ENCODE measurements around the gene SLC43A1. TPM values are rescaled to one million over a fixed set of nuclear protein-coding genes. Genes with fewer than 3 reads are reported as not detected.
"Not testable (repeated sequence)": the region's sequence is repeated elsewhere in the genome, so short reads cannot be mapped to it uniquely, and the experiment has no call there.

SLC43A1 gene
- total RNA-seq, 4 donors from 2014 or later = 20.3 to 64.1 (median 28.8) TPM

GRCh38 chr11:57446055-57446454 lies 69.4 kb downstream of the SLC43A1 start:
- Histone ChIP-seq H3K9me3 (no peaks in the 10 kb centered on the region), H3K4me3 (replicated peaks in 1 of 3) (no peak overlapping the region), H3K27ac (no peak overlapping the region), H3K36me3 (no peaks in the 10 kb centered on the region), H3K27me3 (no peaks in the 10 kb centered on the region), H3K4me1 (peaks cover 15 to 23% of the 10 kb centered on the region in 2 donors)
- TF ChIP-seq POLR2A (IDR thresholded peaks at IDR 0.05) = no peak
- TF ChIP-seq, protein P1, sequence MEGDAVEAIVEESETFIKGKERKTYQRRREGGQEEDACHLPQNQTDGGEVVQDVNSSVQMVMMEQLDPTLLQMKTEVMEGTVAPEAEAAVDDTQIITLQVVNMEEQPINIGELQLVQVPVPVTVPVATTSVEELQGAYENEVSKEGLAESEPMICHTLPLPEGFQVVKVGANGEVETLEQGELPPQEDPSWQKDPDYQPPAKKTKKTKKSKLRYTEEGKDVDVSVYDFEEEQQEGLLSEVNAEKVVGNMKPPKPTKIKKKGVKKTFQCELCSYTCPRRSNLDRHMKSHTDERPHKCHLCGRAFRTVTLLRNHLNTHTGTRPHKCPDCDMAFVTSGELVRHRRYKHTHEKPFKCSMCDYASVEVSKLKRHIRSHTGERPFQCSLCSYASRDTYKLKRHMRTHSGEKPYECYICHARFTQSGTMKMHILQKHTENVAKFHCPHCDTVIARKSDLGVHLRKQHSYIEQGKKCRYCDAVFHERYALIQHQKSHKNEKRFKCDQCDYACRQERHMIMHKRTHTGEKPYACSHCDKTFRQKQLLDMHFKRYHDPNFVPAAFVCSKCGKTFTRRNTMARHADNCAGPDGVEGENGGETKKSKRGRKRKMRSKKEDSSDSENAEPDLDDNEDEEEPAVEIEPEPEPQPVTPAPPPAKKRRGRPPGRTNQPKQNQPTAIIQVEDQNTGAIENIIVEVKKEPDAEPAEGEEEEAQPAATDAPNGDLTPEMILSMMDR (IDR thresholded peaks at IDR 0.05) = no peak
- WGBS, 2 donors = 79 to 92% methylated on average over 1 of the region's 1 CpG
- no peak for DNase-seq
- intact Hi-C loops (cut with DNase I) = no loop called here

- DNase-seq; H3K9me3 ChIP-seq; H3K36me3 ChIP-seq; intact Hi-C loops (cut with DNase I); H3K27ac ChIP-seq; H3K4me3 ChIP-seq (replicated peaks in 1 of 3); H3K27me3 ChIP-seq: not testable (repeated sequence)
- H3K4me1 ChIP-seq = peaks cover 22 to 31% of the 10 kb centered on the region in 2 donors
- WGBS, 2 donors = 85 to 90% methylated on average over 9 of the region's 9 CpGs
These were observed 70.4 kb downstream of the SLC43A1 start for GRCh38 chr11:57445122-57445394.

GRCh38 chr11:57444362-57445121 lies 71.0 kb downstream of the SLC43A1 start:
- H3K4me1 ChIP-seq = peaks cover 28 to 35% of the 10 kb centered on the region in 2 donors
- no peaks in the 10 kb centered on the region for H3K36me3 ChIP-seq
- H3K9me3 ChIP-seq = no peaks in the 10 kb centered on the region
- WGBS, 2 donors = 93 to 96% methylated on average over 9 of the region's 9 CpGs
- no peak for DNase-seq
- intact Hi-C loops (cut with DNase I) = no loop called here
- no peak overlapping the region for H3K4me3 ChIP-seq (replicated peaks in 1 of 3)
- H3K27ac ChIP-seq = no peak overlapping the region
- H3K27me3 ChIP-seq = no peaks in the 10 kb centered on the region
- TF ChIP-seq, protein P1 (IDR thresholded peaks at IDR 0.05) = no peak

GRCh38 chr11:57440744-57441414 lies 74.6 kb downstream of the SLC43A1 start:
- no peak overlapping the region for H3K4me3 ChIP-seq (replicated peaks in 1 of 3)
- peaks cover 44 to 45% of the 10 kb centered on the region in 2 donors for H3K4me1 ChIP-seq
- intact Hi-C loops (cut with DNase I) = no loop called here
- WGBS, 2 donors = 27 to 32% methylated on average over 4 of the region's 4 CpGs
- DNase-seq = peak; percentile 72 to 76
- H3K27me3 ChIP-seq = no peaks in the 10 kb centered on the region
- peak overlapping the region; percentile 82 to 89 (median 89) for H3K27ac ChIP-seq
- TF ChIP-seq, protein P1 (IDR thresholded peaks at IDR 0.05) = no peak
- TF ChIP-seq POLR2A (IDR thresholded peaks at IDR 0.05) = peak in 1 of 2 donors; percentile 44
- H3K36me3 ChIP-seq = no peaks in the 10 kb centered on the region
- H3K9me3 ChIP-seq = no peaks in the 10 kb centered on the region

- H3K36me3 ChIP-seq = no peaks in the 10 kb centered on the region
- peaks cover 55 to 56% of the 10 kb centered on the region in 2 donors for H3K4me1 ChIP-seq
- no peak for TF ChIP-seq POLR2A (IDR thresholded peaks at IDR 0.05)
- TF ChIP-seq, protein P1 (IDR thresholded peaks at IDR 0.05) = no peak
- H3K4me3 ChIP-seq (replicated peaks in 1 of 3) = no peak overlapping the region
- no peaks in the 10 kb centered on the region for H3K27me3 ChIP-seq
- intact Hi-C loops (cut with DNase I) = no loop called here
- WGBS, 2 donors = 79 to 81% methylated on average over 6 of the region's 6 CpGs
- H3K27ac ChIP-seq = peak overlapping the region; percentile 82 to 89 (median 89)
- H3K9me3 ChIP-seq = no peaks in the 10 kb centered on the region
- no peak for DNase-seq
These were observed 75.7 kb downstream of the SLC43A1 start for GRCh38 chr11:57439786-57440185.

Measured in thyroid gland (tissue), 4 donors.